Measurements from ENCODE around the gene RPN1. TPM values are rescaled to one million over a fixed set of nuclear protein-coding genes. Genes with fewer than 3 reads are reported as not detected.
A peak's percentile ranks its signal among the peaks of the same experiment; 100 is the strongest.

Gene RPN1
- total RNA-seq, 1 donor from 2014 or later, result 215 TPM

GRCh38 chr3:128623762-128624176, 26.8 kb downstream of the RPN1 start:
- Histone ChIP-seq H3K9me3 (no peaks in the 10 kb centered on the region), H3K4me1 (peaks cover 32% of the 10 kb centered on the region), H3K36me3 (peaks cover 98% of the 10 kb centered on the region), H3K27me3 (no peaks in the 10 kb centered on the region), H3K4me3 (no peak overlapping the region), H3K27ac (peak overlapping the region; percentile 48)
- TF ChIP-seq CTCF (IDR thresholded peaks at IDR 0.05), result no peak
- ATAC-seq (peak; percentile 63), DNase-seq (no peak)
- intact Hi-C loops (cut with DNase I), result no loop called here

- H3K27ac ChIP-seq, result no peak overlapping the region
- DNase-seq, result no peak
- no peaks in the 10 kb centered on the region for H3K9me3 ChIP-seq
- no peak for TF ChIP-seq CTCF (IDR thresholded peaks at IDR 0.05)
- H3K4me3 ChIP-seq, result no peak overlapping the region
- ATAC-seq, result no peak
- H3K27me3 ChIP-seq, result no peaks in the 10 kb centered on the region
- peaks cover 82% of the 10 kb centered on the region for H3K36me3 ChIP-seq
- intact Hi-C loops (cut with DNase I), result no loop called here
- peaks cover 38% of the 10 kb centered on the region for H3K4me1 ChIP-seq
Observed at GRCh38 chr3:128621931-128622330, 28.7 kb downstream of the RPN1 start.

GRCh38 chr3:128621234-128621633, 29.4 kb downstream of the RPN1 start:
- Histone ChIP-seq H3K27me3 (no peaks in the 10 kb centered on the region), H3K27ac (no peak overlapping the region), H3K4me3 (no peak overlapping the region), H3K4me1 (peaks cover 38% of the 10 kb centered on the region), H3K36me3 (peaks cover 75% of the 10 kb centered on the region), H3K9me3 (no peaks in the 10 kb centered on the region)
- ATAC-seq (no peak), DNase-seq (peak; percentile 77)
- intact Hi-C loops (cut with DNase I), result no loop called here
- no peak for TF ChIP-seq CTCF (IDR thresholded peaks at IDR 0.05)

- peaks cover 38% of the 10 kb centered on the region for H3K4me1 ChIP-seq
- DNase-seq (no peak), ATAC-seq (no peak)
- H3K36me3 ChIP-seq, result peaks cover 66% of the 10 kb centered on the region
- no peak overlapping the region for H3K27ac ChIP-seq
- intact Hi-C loops (cut with DNase I), result no loop called here
- no peak overlapping the region for H3K4me3 ChIP-seq
- no peaks in the 10 kb centered on the region for H3K9me3 ChIP-seq
- no peaks in the 10 kb centered on the region for H3K27me3 ChIP-seq
- TF ChIP-seq CTCF (IDR thresholded peaks at IDR 0.05), result no peak
Observed at GRCh38 chr3:128620268-128620691, 30.3 kb downstream of the RPN1 start.

- Histone ChIP-seq H3K4me3 (no peak overlapping the region), H3K36me3 (peaks cover 56% of the 10 kb centered on the region), H3K27ac (no peak overlapping the region), H3K9me3 (no peaks in the 10 kb centered on the region), H3K27me3 (no peaks in the 10 kb centered on the region), H3K4me1 (peaks cover 32% of the 10 kb centered on the region)
- intact Hi-C loops (cut with DNase I), result no loop called here
- TF ChIP-seq CTCF (IDR thresholded peaks at IDR 0.05), result no peak
- ATAC-seq (no peak), DNase-seq (no peak)
Observed at GRCh38 chr3:128619146-128619890, 31.3 kb downstream of the RPN1 start.

All from upper lobe of right lung (tissue), 1 donor.